NCI-H1694 treated with DMSO at 0.1 percent for 48 hours (cell line): ENCODE measurements around the gene GYG1.

Source experiments
- DNase-seq: peaks from one replicate; lab custom pipeline; 2025; lab: John Stamatoyannopoulos, UW

GYG1 gene

GRCh38 chr3:148991219-148992026 lies at the start of gene GYG1:
GYG1 (plus strand) TSS chr3:148991540; CDS start chr3:148991641, 101 bp downstream.
- no peak for DNase-seq

- DNase-seq = peak; percentile 85
Measured at GRCh38 chr3:148943506-148944205, 47.7 kb upstream of the GYG1 start.

GRCh38 chr3:148945116-148945515 lies 46.2 kb upstream of the GYG1 start:
- no peak for DNase-seq

- no peak for DNase-seq
Measured at GRCh38 chr3:148948913-148949657, 42.3 kb upstream of the GYG1 start.

- no peak for DNase-seq
Measured at GRCh38 chr3:148950806-148951205, 40.5 kb upstream of the GYG1 start.

GRCh38 chr3:148951599-148952361 lies 39.6 kb upstream of the GYG1 start:
- DNase-seq = no peak

GRCh38 chr3:148953094-148953493 lies 38.2 kb upstream of the GYG1 start:
- DNase-seq = no peak

- DNase-seq = no peak
Measured at GRCh38 chr3:148954981-148955380, 36.4 kb upstream of the GYG1 start.

- peak; percentile 43 for DNase-seq
Measured at GRCh38 chr3:148955544-148956346, 35.6 kb upstream of the GYG1 start.

- no peak for DNase-seq
Measured at GRCh38 chr3:148957586-148957985, 33.8 kb upstream of the GYG1 start.

- no peak for DNase-seq
Measured at GRCh38 chr3:148958696-148959095, 32.6 kb upstream of the GYG1 start.

- no peak for DNase-seq
Measured at GRCh38 chr3:148962513-148962912, 28.8 kb upstream of the GYG1 start.

GRCh38 chr3:148964809-148965208 lies 26.5 kb upstream of the GYG1 start:
- DNase-seq = no peak

GRCh38 chr3:148968321-148968720 lies 23.0 kb upstream of the GYG1 start:
- no peak for DNase-seq

GRCh38 chr3:148970271-148970670 lies 21.1 kb upstream of the GYG1 start:
- no peak for DNase-seq

GRCh38 chr3:148971401-148972163 lies 19.8 kb upstream of the GYG1 start:
- no peak for DNase-seq

- no peak for DNase-seq
Measured at GRCh38 chr3:148974726-148975125, 16.6 kb upstream of the GYG1 start.

GRCh38 chr3:148975248-148975647 lies 16.1 kb upstream of the GYG1 start:
- no peak for DNase-seq

- DNase-seq = no peak
Measured at GRCh38 chr3:148975696-148976095, 15.6 kb upstream of the GYG1 start.

- DNase-seq = no peak
Measured at GRCh38 chr3:148981273-148981672, 10.1 kb upstream of the GYG1 start.
